Liver (tissue), 3 donors: Measurements from ENCODE around the gene C6orf163.

Source experiments
- ATF3 ChIP-seq: IDR thresholded peaks from 2 replicates; pipeline ENCODE4 v1.6.1; 2016; ENCODE audit warnings: antibody characterized with exemption
- CTCF ChIP-seq: fragments of 150-350 bp; IDR thresholded peaks from 2 replicates; pipeline ENCODE4 v1.5.1; 2017; ENCODE audit warnings: improper control_type of control experiment, low read depth, low read length; ENCODE audit not compliant: missing input control
- FOXA1 ChIP-seq: IDR thresholded peaks from 2 replicates; pipeline ENCODE4 v1.6.1; 2016; ENCODE audit warnings: antibody characterized with exemption
- NR2F2 ChIP-seq: IDR thresholded peaks from 2 replicates; pipeline ENCODE4 v1.6.1; 2016; ENCODE audit warnings: antibody characterized with exemption
- REST ChIP-seq: IDR thresholded peaks from 2 replicates; pipeline ENCODE4 v1.6.1; 2016; ENCODE audit warnings: antibody characterized with exemption, mild to moderate bottlenecking
- SP1 ChIP-seq: IDR thresholded peaks from 2 replicates; pipeline ENCODE4 v1.6.1; 2018; ENCODE audit warnings: antibody characterized with exemption, mild to moderate bottlenecking
- TAF1 ChIP-seq: conservative IDR thresholded peaks from 2 replicates; pipeline ENCODE4 v1.6.1; 2016; ENCODE audit warnings: antibody characterized with exemption, mild to moderate bottlenecking
- ZBTB33 ChIP-seq: IDR thresholded peaks from 2 replicates; pipeline ENCODE4 v1.6.1; 2016; ENCODE audit warnings: antibody characterized with exemption
- donor health status: healthy.
- donor health status: healthy.

GRCh38 chr6:87397656-87398055 lies 53.0 kb downstream of the C6orf163 start:
- TF ChIP-seq CTCF = no peak
- no peak for TF ChIP-seq TAF1
- no peak for TF ChIP-seq NR2F2
- no peak for TF ChIP-seq ZBTB33
- no peak for TF ChIP-seq REST
- no peak for TF ChIP-seq SP1
- TF ChIP-seq ATF3 = no peak
- TF ChIP-seq FOXA1 = no peak
